ENCODE measurements around the gene CATSPERD. TPM values are rescaled to one million over a fixed set of nuclear protein-coding genes. Genes with fewer than 3 reads are reported as not detected.
"Not testable (repeated sequence)": the region's sequence is repeated elsewhere in the genome, so short reads cannot be mapped to it uniquely, and the experiment has no call there.

CATSPERD gene
- total RNA-seq, 1 donor from 2014 or later: not detected

DNA sequence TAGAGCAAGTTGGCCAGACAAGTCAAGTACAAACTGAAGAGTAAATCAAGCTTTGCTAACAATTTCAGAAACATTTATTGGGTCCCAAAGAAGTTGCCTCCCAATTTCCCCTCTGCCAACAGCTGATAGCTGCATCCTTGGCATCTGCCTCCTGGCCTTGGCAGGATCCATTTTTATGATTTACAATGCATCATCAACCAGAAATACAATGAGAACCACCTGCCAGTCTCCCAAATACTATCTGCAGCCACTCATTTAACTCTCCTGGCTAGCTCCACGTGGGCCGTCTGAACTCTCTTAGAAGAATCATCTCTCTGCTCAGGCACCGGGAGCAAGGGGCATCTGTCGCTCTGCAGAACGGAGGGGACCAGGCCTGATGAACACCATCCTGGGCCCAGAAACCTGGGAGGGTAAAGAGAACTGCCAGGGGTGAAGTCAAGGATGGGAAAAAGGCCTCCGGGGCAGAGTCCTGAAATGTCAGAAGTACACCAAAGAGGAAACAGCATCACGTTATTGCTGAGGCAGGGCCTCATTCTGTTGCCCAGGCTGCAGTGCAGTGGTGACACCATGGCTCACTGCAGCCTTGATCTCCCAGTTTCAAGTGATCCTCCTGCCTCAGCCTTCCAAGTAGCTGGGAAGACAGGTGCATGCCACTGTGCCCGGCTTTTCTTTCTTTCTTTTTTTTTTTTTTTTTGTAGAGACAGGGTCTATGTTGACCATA, 3.1 kb upstream of the CATSPERD start:
- H3K36me3 Mint-ChIP-seq: peaks cover 9% of the 10 kb centered on the region
- TF ChIP-seq, protein P1, sequence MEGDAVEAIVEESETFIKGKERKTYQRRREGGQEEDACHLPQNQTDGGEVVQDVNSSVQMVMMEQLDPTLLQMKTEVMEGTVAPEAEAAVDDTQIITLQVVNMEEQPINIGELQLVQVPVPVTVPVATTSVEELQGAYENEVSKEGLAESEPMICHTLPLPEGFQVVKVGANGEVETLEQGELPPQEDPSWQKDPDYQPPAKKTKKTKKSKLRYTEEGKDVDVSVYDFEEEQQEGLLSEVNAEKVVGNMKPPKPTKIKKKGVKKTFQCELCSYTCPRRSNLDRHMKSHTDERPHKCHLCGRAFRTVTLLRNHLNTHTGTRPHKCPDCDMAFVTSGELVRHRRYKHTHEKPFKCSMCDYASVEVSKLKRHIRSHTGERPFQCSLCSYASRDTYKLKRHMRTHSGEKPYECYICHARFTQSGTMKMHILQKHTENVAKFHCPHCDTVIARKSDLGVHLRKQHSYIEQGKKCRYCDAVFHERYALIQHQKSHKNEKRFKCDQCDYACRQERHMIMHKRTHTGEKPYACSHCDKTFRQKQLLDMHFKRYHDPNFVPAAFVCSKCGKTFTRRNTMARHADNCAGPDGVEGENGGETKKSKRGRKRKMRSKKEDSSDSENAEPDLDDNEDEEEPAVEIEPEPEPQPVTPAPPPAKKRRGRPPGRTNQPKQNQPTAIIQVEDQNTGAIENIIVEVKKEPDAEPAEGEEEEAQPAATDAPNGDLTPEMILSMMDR (IDR thresholded peaks at IDR 0.05; ENCODE audit: unreplicated experiment): no peak
- no peak overlapping the region for H3K27ac Mint-ChIP-seq
- no peaks in the 10 kb centered on the region for H3K27me3 Mint-ChIP-seq (ENCODE audit: low read depth)
- no peak for DNase-seq (ENCODE audit: low spot score in 2 of 2, unreplicated experiment in 2 of 2)
- H3K9me3 Mint-ChIP-seq: no peaks in the 10 kb centered on the region
- peak overlapping the region; percentile 88 for H3K4me3 Mint-ChIP-seq
- H3K4me1 Mint-ChIP-seq: peaks cover 15% of the 10 kb centered on the region

DNA sequence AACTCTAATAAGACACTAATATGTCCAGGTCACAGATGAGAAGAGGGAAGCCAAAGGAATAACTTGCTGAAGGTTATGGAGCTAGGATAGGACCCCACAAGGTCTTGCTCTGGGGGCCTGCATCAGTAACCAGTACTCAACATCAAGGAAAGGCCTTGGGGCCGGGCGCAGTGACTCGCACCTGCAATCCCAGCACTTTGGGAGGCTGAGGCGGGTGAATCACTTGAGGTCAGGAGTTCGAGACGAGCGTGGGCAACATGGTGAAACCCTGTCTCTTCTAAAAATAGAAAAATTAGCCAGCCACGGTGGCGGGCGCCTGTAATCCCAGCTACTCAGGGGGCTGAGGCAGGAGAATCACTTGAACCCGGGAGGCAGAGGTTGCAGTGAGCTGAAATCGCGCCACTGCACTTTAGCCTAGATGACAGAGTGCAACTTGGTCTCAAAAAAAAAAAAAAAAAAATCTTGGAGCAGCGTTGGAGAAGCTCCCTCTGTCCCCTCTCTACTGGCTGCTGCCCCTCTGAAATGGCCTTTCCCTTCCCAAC, 2.3 kb upstream of the CATSPERD start:
- no peak for DNase-seq (ENCODE audit: low spot score in 2 of 2, unreplicated experiment in 2 of 2)
- H3K27ac Mint-ChIP-seq: peak overlapping the region; percentile 9
- H3K36me3 Mint-ChIP-seq: peaks cover 9% of the 10 kb centered on the region
- H3K27me3 Mint-ChIP-seq (ENCODE audit: low read depth): no peaks in the 10 kb centered on the region
- TF ChIP-seq, protein P1 (IDR thresholded peaks at IDR 0.05; ENCODE audit: unreplicated experiment): no peak
- peaks cover 15% of the 10 kb centered on the region for H3K4me1 Mint-ChIP-seq
- peak overlapping the region; percentile 88 for H3K4me3 Mint-ChIP-seq
- no peaks in the 10 kb centered on the region for H3K9me3 Mint-ChIP-seq

DNA sequence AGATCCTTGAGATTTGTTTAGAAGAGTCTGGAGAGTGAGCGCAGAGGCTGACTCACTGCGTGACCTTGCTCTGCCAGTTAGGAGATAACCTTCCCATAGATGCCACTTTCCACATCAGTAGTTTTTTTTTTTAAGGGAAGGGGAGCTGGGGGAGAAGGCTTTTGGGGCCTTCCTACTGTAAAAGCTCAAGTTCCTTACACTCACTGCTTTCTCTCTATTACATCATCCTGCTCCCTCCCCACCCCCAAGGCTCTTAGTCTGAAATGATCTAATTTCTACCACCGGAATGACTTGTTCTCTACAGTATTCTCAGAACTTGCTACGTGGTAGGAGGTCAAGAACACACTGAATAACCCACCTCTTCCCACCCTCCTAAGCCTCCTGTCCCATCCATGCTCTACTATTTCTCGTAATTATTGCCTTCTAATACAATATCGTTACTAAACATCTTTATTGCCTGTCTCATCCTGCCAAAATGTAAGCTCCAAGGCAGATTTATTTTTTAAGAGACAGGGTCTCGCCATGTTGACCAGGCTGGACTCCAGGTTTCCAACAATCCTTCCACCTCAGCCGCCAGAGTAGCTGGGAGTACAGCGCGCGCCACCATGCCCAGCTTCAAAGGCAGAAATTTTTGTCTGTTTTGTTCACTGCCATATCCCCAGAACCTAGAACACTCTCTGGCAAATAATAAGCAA, 1.7 kb upstream of the CATSPERD start:
- TF ChIP-seq, protein P1 (IDR thresholded peaks at IDR 0.05; ENCODE audit: unreplicated experiment): no peak
- Mint-ChIP-seq H3K4me3 (peak overlapping the region; percentile 88), H3K9me3 (no peaks in the 10 kb centered on the region), H3K36me3 (peaks cover 9% of the 10 kb centered on the region), H3K4me1 (peaks cover 15% of the 10 kb centered on the region), H3K27me3 (ENCODE audit: low read depth) (no peaks in the 10 kb centered on the region), H3K27ac (peak overlapping the region; percentile 95)
- DNase-seq (ENCODE audit: low spot score in 2 of 2, unreplicated experiment in 2 of 2): no peak

DNA sequence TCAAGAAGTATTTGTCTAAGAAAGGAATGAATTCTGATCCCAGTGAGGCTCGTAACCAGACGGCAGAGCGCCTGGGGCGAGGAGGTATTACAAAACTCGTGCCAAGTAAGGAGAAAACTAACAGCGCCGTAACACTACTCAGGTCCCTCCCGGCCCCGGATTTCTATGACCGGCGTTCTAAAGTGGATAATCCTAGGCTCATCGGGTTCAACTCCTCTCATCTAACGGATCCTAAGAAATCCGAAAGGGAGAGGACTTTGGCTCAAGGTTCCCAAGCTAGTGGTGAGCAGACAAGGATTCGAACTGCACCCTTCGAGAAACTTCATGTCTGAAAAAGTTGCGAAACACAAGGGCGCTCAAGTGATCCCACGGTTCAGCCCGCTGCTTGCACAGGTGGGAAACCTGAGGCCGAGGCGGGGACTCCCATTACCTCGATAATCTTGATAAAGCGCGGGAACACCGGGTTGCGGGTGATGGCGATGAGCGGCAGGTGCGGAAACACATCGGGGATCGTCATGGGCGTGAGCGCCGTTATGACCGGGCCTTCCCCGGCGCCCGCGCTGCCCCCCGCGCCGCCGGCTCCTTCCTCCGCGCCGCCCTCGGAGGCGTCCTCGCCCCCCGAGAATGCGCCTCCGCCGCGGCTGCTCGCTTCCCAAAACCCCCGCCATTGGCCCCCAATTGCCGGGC, 1.0 kb upstream of the CATSPERD start:
- Mint-ChIP-seq H3K4me3 (peak overlapping the region; percentile 88), H3K9me3 (no peaks in the 10 kb centered on the region), H3K27me3 (ENCODE audit: low read depth) (no peaks in the 10 kb centered on the region), H3K4me1 (peaks cover 15% of the 10 kb centered on the region), H3K36me3 (peaks cover 5% of the 10 kb centered on the region), H3K27ac (peak overlapping the region; percentile 98)
- TF ChIP-seq, protein P1 (IDR thresholded peaks at IDR 0.05; ENCODE audit: unreplicated experiment): no peak
- DNase-seq (ENCODE audit: low spot score in 2 of 2, unreplicated experiment in 2 of 2): no peak

DNA sequence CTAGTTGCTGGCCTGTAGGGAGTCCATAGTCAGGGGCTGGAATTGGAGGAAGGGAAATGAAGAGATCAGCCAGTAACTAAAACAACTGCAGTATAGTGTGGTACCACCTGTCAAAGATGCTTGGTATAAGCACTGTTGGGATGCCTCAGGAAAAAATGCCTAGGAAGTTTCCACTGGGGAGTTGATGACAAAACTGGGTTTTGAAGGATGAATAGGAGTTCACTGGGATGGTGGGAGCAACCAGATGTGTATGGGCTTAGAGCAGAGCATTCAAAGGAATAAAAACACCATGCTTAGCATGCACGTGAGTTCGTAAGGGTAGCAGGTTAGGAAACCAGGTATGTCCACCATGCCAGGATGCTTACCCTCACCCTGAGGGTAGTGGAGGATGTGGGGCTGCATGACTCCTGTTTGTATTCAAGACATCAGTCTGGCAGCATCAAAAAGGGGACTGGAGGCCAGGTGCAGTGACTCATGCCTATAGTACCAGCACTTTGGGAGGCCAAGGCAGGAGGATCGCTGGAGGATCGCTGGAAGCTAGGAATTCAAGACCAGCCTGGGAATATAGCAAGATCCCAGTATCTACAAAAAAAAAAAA, 7.1 kb downstream of the CATSPERD start:
- no peaks in the 10 kb centered on the region for H3K9me3 Mint-ChIP-seq
- no peak overlapping the region for H3K27ac Mint-ChIP-seq

DNA sequence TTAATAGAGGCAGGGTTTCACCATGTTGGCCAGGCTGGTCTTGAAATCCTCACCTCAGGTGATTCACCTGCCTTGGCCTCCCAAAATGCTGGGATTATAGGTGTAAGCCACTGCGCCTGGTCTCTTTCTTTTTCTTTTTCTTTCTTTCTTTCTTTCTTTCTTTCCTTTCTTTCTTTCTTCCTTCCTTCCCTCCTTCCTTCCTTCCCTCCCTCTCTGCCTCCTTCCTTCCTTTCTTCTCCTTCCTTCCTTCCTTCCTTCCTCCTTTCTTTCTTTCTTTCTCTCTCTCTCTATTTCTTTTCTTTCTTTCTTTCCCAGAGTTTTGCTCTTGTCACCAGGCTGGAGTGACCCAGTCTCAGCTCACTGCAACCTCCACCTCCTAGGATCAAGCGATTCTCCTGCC, 12.7 kb downstream of the CATSPERD start:
- not testable (repeated sequence) for H3K36me3 Mint-ChIP-seq; H3K27me3 Mint-ChIP-seq (ENCODE audit: low read depth); H3K27ac Mint-ChIP-seq; DNase-seq (ENCODE audit: low spot score in 2 of 2, unreplicated experiment in 2 of 2); H3K4me3 Mint-ChIP-seq; H3K4me1 Mint-ChIP-seq; H3K9me3 Mint-ChIP-seq

More for the DNA sequence above, 7.1 kb downstream of the CATSPERD start:
- H3K27me3 Mint-ChIP-seq (ENCODE audit: low read depth): peaks cover 7% of the 10 kb centered on the region
- no peak for DNase-seq (ENCODE audit: low spot score in 2 of 2, unreplicated experiment in 2 of 2)
- no peaks in the 10 kb centered on the region for H3K36me3 Mint-ChIP-seq
- no peaks in the 10 kb centered on the region for H3K4me1 Mint-ChIP-seq
- no peak overlapping the region for H3K4me3 Mint-ChIP-seq
- TF ChIP-seq, protein P1 (IDR thresholded peaks at IDR 0.05; ENCODE audit: unreplicated experiment): no peak
